HEK293 (cell line): ENCODE measurements around the gene SAXO2.
"Not testable (repeated sequence)": the region's sequence is repeated elsewhere in the genome, so short reads cannot be mapped to it uniquely, and the experiment has no call there.

Experiments
- CTCF ChIP-seq: fragments of 450-650 bp; formaldehyde crosslinking; IDR thresholded peaks from 2 replicates; pipeline ENCODE4 v1.5.1; 2016; ENCODE audit warnings: missing biosample characterization, missing genetic modification characterization
- HOXA7 ChIP-seq: sonication (generic); formaldehyde crosslinking; IDR thresholded peaks from 2 replicates; pipeline ENCODE4 v1.8.1; 2022; ENCODE audit warnings: missing genetic modification reagents, borderline replicate concordance
- KLF10 ChIP-seq: fragments of 450-650 bp; IDR thresholded peaks from 2 replicates; pipeline ENCODE4 v1.5.1; 2018; ENCODE audit warnings: missing biosample characterization, mild to moderate bottlenecking, missing genetic modification characterization
- PATZ1 ChIP-seq: fragments of 450-650 bp; formaldehyde crosslinking; IDR thresholded peaks from 2 replicates; pipeline ENCODE4 v1.5.1; 2016; ENCODE audit warnings: missing biosample characterization, missing genetic modification characterization
- PBX3 ChIP-seq: sonication (generic); formaldehyde crosslinking; IDR thresholded peaks from 2 replicates; pipeline ENCODE4 v1.8.1; 2022; ENCODE audit warnings: mild to moderate bottlenecking, moderate library complexity, missing genetic modification reagents
- SP2 ChIP-seq: fragments of 450-650 bp; formaldehyde crosslinking; IDR thresholded peaks from 2 replicates; pipeline ENCODE4 v1.5.1; 2016; ENCODE audit warnings: missing biosample characterization, missing genetic modification characterization
- YY1 ChIP-seq: fragments of 450-650 bp; formaldehyde crosslinking; IDR thresholded peaks from 2 replicates; pipeline ENCODE4 v1.5.1; 2018; ENCODE audit warnings: missing biosample characterization, missing genetic modification characterization
- ZBTB11 ChIP-seq: fragments of 450-650 bp; formaldehyde crosslinking; conservative IDR thresholded peaks from 2 replicates; pipeline ENCODE4 v1.5.1; 2016; ENCODE audit warnings: low read depth, missing biosample characterization, missing genetic modification characterization
- ZBTB17 ChIP-seq: fragments of 450-650 bp; formaldehyde crosslinking; IDR thresholded peaks from 2 replicates; pipeline ENCODE4 v1.5.1; 2016; ENCODE audit warnings: missing biosample characterization, missing genetic modification characterization
- ZNF121 ChIP-seq: fragments of 450-650 bp; formaldehyde crosslinking; IDR thresholded peaks from 2 replicates; pipeline ENCODE4 v1.5.1; 2016; ENCODE audit warnings: missing biosample characterization, missing genetic modification characterization
- ZNF548 ChIP-seq: fragments of 450-650 bp; formaldehyde crosslinking; IDR thresholded peaks from 2 replicates; pipeline ENCODE4 v1.5.1; 2016; ENCODE audit warnings: missing biosample characterization, missing genetic modification characterization
- ZNF785 ChIP-seq: fragments of 450-650 bp; formaldehyde crosslinking; IDR thresholded peaks from 2 replicates; pipeline ENCODE4 v1.5.1; 2016; ENCODE audit warnings: missing biosample characterization, missing genetic modification characterization
- ZSCAN18 ChIP-seq: fragments of 450-650 bp; formaldehyde crosslinking; IDR thresholded peaks from 2 replicates; pipeline ENCODE4 v1.5.1; 2016; ENCODE audit warnings: missing biosample characterization, missing genetic modification characterization

GRCh38 chr15:82284381-82284780, 21.8 kb downstream of the SAXO2 start:
- TF ChIP-seq PBX3; ZBTB11 (tag by site-specific recombination); ZSCAN18 (tag by site-specific recombination); CTCF (tag by site-specific recombination); YY1; ZNF548; HOXA7 (CRISPR knock-in tag); ZNF121 (tag by site-specific recombination); PATZ1 (tag by site-specific recombination); KLF10 (tag by site-specific recombination); SP2 (tag by site-specific recombination); ZBTB17 (tag by site-specific recombination); ZNF785: not testable (repeated sequence)
